Fibroblast of skin of left biceps (primary cell): ENCODE data around the gene RASSF10.

Experiments
- DNase-seq, 2 experiments: peaks; one replicate each; pipeline ENCODE4 v3.0.0-alpha.2; 2013; ENCODE audit warnings: low read depth in 2 of 2

Gene RASSF10

DNA sequence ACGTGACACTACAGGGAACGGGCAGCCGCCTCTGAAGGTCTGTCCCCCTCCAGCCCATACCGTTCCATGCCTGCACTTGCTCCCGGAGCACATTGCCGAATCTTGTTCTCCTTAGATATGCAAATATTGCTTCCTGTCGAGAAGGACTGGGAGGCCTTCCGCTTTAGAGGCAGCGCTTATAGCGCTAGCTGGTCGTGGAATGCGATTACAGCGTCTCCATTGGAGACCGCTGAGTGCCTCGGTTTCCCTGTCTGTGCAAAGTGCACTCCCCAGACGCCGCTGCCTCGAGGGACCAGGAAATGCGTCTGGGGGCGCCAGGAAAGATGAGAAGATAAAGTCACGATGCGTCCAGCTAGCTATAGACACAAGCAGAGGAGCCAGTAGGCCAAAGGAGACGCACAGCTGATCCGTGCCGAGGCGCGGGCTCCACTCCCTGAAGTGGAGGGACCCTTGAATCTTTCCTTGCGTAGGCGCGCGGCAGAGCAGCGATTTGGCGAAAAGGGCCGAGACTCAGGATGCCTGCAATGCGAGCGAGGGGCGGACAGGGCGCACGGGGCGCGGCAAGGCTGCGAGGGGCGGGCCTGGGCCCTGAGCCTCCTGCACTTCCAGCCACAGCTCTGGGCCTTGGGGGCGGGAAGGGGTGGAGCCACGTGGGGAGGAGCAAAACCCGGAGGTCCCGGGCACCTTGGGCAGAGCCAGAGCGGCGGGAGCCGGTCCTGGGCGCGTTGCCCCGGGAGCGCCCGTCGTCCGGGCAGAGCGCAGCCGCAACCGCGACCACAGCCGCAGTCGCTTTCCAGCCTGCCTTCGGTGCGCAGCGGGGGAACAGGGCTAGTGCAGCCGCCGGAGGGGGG, at the start of gene RASSF10:
RASSF10 (plus strand) TSS at position 692 of the 851 bp plus-strand sequence. CDS start 261 bp downstream, outside the sequence.
- DNase-seq, result no peak

DNA sequence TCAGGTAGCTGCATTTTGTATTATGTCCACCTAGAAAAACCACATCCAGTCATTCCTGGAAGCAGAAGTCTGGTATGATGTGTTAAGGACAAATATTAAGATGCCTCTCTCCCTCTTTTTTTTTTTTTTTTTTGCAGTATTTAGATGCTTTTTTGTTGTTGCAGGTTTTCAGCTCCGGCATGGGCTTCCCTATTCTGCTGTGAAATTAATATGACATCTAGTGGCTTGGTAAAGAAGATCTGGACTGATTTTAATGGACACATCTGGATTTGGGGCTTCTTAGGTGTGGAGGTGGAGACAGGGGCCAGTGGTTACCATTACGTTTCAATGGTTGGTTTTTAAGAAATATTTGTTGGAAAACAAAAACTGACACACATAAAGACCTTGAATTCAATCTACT, 47.5 kb upstream of the RASSF10 start:
- DNase-seq, result no peak

DNA sequence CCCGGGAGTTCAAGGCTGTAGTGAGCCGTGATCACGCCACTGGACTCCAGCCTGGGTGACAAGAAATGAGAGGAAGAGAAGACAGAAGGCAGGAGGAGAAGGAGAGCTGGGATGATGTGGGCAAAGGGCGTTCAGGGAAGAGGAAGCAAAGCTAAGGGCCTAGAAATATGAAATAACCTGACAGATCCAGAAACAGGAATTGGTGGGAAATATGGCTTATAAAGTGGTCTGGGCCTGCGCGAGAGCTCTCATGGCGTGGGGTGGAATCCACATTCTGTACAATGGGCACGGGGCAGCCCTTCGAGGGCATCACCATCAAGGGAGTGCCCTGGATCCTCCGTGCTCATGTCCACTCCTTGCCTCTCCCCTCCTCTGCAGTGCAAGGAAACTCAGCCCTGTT, 46.8 kb upstream of the RASSF10 start:
- DNase-seq, result no peak

DNA sequence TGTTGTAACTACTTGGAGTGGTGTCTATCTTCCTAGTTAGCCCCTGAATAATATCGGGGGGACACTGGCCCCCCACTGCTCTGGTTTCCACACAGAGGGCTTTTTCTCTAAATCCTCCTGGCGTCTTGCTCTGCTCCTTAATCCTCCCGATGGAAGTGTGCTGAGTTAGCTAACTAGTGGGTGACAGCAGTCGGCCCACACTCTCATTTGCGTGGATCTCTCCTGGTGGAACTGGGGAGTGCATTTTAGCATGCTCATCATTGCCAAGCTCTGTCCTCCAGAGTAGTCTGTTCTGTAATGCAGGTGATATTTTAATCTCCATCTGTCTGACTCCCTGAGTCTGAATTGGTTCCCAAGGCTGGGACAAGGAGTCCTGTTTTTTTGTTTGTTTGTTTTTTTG, 46.1 kb upstream of the RASSF10 start:
- no peak for DNase-seq

DNA sequence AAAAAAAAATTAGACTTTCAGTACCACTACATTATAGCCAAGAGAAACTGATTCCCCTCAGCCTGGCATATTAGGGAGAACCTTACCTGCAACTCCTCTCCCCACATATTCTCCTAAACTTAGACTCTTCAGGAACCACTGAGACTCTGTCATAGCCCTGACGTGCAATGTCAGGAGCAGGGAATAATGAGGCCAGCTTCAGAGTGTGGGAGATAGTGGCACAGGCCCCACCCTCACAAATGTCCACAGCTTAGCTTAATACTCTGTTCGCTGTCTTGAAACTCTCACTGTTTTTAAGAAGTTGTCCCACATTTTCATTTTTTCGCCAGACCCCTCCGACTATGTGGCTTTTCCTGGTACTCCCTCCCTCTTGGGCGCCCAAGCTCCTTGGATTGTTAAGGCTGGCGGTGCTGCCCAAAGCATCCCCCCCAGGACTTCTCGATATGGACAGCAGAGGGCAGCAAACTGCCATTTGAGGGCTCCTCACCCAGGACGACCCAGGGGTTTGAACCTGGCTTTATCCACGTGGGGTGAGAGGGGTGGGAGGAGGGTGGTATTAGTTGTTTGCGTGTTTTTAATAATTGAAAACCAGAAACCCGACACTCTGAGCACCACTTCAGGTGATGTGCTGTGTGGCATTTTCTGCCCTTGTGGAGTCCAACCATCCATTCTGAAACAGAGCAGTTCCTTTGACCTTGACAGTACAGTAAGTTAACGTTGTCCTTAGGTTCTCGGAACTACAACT, 45.2 kb upstream of the RASSF10 start:
- DNase-seq, result peak; percentile 17 to 23

DNA sequence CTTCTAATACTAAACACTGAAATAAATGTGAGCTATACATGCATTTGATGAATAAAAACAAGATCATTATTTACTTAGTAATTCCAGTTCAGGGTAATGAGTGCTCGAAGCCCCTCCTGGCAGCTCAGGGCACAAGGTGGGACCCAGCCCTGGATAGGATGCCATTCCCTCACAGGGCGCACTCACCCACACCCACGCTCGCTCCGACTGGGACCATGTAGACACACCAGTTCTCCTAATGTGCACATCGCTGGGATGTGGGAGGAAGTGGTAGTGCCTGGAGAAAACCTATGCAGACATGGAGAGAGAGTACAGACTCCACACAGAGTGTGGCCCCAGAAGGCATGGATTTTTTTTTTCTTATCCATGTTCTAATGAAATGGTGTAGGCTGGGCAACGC, 44.5 kb upstream of the RASSF10 start:
- no peak for DNase-seq

DNA sequence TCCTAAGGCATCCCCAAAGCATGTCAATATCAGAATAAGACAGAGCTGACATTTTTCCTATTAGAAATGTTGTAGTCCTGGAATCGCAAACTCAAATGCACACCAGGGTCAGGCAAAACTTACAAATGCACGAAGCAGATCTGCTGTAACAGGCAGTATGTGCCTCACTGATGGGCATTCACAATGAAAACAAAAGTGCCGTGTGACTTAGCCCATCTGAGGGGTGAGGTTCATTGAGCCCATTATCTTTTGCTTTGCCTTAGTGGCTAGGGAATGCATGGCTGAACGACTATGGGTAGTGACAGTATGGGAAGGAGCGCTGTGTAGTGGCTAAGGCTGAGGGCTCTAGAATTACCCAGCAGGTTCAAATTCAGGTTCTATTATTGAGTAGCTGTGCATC, 43.1 kb upstream of the RASSF10 start:
- DNase-seq, result no peak

DNA sequence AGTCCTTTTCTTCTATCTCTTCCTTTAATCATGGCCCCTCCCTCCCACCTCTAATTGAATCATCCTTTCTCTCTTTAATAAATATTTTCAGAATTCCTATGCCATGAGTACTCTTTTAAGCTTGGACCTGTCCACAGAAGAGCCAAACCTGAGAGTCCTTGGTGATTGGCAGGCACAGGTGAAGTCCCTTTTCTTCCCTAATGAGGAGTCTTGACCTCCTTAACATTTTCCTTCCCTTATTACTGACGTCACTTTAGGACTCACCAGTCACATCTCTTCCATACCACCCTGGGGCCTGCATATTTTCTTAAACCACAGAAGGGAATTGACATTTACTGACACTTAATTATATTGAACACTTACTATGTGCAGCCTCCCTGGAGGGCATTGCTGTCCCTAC, 41.0 kb upstream of the RASSF10 start:
- DNase-seq, result no peak

DNA sequence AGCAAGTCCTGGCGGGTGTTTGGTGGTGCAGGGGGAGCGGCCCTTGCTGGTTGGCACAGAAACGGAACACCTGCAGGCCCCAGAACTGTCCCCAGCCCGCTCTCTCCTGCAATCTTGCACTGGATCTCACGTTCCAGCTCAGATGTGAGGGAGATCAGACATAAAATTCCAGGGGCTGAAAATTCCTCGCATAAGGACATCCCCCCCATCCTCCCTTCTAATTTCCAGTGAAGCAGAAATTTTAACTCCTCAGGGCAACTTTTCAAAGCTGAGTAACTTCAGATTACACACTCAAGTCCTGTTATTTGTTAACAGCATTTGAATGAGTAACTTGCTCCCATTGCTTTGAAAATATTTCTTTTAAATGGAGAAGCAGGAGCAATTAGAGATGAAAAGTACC, 40.3 kb upstream of the RASSF10 start:
- DNase-seq, result no peak

DNA sequence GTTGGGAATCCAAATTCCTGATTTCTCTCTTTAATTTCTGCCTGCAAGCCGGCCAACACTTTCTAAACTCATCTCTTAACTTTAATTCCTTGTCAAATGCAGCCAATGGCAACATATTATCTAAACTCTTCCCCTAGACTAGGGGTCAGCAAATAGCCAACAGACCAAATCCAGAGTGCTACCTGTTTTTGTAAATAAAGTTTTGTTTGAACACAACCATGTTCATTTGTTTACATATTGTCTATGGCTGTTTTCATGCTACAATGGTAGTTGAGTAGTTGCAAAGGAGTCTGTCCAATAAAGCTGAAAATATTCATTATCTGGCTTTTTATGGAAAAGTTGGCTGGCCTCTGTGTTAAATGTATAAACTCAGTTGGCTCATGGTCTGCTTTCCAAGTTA, 37.2 kb upstream of the RASSF10 start:
- no peak for DNase-seq

DNA sequence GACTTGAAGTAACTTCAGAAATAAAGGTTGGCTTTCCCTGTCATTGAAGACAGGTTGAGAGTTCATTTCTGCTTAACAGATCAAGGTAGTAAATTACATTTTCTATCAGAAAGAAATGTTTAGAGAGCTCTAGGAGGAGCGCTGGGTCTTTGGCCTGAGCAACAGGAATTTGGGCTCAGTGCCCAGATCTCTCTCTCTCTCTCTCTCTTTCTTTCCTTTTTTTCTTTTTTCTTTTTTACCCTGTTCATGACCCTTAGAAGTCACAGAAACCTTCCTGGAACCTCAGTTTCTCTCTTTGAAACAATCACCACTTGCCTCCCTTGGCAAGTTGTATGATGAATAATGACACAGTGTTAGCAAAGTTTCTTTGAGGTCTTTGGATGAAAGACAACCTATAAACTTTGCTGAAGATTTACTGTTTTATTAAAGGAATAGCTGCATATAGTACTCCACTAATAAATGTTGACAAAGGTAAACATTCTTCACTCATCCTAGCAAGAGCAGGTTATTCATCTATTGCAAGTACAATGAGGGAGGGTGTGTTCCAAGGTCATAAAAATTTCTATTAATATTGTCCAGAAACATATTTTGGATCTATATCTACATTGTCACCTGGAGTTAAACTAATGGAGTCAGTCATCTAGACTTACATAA, 35.5 kb upstream of the RASSF10 start:
- DNase-seq, result no peak

DNA sequence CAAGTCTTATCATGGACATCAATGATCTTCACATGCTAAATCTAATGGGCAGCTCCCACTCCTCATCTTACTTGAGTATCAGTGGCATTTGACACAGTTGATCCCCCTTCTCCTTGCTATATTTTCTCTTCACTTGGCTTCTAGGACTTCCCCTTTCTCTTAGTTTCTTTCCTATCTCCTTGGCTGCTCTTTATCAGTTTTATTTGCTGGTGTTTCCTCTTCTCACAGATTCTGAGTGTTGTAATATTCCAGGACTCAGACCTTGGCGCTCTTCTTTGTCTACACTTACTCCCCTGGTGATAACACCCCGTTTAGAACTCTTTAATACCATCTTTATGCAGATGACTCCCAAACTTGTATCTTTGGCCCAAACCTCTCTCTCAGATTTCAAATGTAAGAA, 33.9 kb upstream of the RASSF10 start:
- DNase-seq, result no peak

DNA sequence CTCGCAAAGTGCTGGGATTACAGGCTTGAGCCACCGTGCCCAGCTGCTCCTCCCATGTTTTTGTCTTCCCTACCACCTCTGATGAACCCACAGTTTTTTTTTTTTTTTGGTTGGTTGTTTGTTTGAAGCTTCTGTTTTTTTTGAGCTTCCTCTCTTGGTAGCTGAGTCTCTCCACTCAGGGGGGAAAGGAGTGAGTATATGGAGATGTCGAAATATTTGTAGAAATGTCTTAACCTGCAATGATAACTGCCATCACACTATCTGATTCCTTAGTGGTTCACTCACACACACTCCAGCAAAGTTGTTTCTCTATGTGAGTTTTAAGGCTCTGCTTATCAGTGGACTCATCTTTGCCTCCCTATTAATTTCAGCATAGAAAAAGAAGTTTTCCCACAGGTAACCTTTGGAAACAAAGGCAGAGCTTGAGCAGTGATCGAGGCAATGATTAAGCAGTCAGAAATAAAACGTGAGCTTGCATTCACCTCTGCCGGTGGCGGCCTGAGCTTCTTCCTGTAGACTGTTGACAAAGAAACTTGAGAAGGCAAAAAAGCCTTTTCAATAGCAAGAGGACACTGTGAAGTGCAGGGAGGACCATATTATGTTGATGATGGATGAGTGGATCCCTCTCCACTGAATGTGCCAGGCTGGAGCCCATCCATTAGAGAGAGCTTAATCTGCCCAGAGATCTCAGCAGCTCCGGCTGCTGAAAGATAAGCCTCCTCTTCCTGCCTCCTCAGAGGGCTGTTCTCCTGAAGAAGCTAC, 29.0 kb upstream of the RASSF10 start:
- no peak for DNase-seq

DNA sequence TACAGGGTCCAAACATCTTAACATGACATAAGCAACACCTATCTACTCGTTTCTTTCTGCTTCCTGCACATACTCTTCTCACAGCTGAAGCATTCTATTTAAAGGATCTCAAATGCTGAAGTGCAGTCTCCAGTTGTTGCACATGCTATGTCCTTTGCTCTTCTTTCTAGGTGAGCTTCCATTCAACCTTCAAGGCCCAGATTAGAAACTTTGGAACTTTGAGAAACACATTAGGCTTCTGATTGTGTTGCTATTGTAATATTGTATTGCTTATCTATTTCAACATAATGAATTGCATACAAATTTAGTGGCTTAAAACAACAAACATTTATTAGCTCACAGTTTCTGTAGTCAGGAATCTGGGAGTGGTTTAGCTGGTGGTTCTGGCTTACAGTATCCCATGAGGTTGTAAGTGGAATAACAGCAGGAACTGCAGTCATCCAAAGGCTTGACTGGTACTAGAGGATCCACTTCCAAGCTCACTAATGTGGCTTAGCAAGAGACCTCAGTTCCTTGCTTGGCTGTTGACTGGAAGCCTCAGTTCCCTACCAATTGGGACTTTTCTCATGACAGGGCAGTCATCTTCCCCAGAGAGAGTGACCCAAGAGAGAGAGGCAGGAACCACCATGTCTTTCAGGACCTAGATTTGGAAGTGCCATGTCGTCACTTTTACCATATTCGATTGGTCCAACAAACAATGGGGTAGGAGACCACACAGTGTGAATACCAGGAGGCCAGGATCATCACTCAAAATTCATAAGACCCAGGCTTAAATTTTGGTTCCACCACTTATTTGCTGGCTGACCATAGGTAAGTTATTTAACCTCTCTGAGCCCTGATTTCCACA, 27.2 kb upstream of the RASSF10 start:
- no peak for DNase-seq

DNA sequence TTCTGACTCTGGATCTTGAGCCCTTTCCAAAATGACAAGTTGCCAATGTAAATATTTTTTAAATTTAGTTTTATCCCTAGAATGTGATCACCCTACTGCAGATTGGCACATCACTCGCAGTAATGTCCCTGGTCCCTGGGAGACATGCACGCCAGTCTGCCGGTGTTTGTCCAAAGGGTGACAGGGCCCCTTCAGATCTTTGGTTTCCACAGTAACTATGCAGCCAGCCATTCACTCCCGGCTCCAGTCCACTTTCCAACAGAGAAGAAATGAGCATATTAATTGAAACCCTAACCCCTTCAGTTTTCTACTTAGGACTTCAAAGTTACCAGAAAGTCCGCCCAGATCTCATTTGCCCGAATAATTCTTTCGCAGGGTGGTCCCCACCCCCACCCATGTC, 25.8 kb upstream of the RASSF10 start:
- no peak for DNase-seq

DNA sequence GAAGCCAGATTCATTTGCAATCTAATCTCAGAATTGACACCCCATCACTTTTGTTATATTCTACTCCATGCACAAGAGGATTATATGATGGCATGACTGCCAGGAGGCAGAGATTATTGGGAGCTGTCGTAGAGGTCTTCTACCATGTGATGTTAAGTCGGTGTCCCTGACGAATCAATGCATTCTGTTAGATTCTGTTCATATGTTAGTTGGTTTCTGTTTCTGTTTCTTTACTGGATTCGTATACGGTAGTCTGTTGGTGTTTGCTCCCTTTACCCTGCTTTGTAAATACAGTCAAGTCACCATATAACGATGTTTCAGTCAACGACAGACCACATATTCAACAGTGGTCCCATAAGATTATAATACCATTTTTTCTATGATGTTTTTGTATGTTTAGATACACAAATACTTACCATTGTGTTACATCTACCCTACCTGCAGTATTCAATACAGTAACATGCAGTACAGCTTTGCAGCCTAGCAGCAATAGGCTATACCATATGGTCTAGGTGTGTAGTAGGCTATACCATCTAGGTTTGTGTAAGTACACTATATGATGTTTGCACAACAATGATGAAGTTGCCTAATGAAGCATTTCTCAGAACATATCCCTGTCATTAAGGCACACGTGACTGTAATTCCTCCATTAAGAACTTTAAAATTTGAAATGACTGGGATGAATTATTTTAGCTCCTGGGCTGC, 22.8 kb upstream of the RASSF10 start:
- no peak for DNase-seq

DNA sequence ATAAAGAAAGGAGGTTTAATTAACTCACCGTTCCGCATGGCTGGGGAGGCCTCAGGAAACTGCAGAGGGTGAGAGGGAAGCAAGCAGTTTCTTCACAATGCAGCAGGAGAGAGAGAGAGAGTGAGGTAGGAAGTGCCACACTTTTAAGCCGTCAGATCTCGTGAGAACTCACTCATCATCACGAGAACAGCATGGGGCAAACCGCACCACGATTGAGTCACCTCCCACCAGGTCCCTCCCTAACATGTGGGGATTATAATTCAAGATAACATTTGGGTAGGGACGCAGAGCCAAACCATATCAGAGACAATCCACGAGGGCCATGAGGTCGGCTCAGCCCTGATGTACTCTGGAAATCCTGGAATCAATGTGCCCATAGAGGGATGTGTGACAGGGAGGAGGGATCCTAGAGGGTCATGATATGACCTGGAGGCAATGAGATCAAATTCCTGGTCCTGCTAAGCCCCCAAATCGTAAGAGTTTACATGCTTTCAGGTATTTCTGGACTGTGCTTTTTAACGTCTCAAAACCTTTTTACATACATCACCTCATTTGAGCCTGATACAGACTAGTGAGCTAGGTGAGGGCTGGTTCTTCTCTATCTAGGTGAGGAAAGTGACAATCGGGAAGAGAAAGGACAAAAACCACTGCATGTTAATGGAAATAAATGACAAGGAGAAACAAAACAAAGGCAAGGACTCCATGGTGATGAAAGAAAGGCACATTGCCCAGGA, 19.5 kb upstream of the RASSF10 start:
- DNase-seq, result no peak

DNA sequence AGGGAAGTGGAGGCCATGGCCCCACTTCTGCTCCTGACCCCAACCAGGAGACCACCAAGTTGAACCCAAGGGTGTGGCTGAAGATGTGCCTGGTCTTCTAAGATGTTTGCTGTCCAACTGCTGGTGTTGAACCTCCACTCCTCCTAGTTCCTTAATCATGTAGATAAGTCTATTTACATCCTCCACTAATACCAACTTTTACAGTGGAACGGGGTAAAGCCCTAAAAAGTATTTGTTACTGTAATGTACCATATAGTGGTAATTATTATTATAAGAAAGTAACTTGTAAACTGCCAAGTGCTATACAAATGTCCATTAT, 19.0 kb upstream of the RASSF10 start:
- no peak for DNase-seq

DNA sequence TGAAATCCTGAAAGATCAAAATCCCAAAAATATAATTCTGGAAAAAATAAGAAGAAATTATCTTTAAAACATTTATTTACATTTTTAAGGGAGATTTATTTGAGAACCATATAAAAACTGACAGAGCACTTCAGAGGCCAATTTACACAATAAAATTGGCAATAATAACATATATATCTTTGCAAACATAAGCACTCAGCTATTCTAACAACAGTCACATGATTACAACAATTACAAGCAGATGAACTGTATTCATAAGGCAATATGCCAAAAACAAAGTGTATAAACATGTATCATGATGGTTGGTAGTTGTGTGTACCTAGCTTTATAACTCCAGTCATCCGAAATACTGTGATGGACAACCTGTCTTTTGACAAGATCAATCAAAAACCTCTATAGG, 17.7 kb upstream of the RASSF10 start:
- DNase-seq, result no peak

DNA sequence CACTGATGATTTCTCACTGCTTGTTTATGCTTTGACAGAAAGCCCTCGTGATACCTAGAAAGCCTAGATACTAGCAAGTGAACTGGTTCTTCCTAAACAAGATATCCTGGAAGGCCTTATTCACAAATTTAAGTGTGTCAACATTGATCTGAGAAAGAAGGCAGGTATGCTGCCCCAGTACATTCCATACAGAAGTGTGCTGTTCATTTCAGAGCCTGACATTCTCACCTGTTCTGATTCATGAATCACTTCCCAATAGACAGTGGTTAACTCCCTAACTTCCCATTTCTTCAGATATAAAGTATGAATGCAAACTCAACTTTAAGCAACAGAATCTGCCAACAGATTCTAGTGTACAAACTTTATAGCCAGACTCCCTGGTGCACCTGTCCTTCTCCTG, 15.5 kb upstream of the RASSF10 start:
- DNase-seq, result no peak
